CD8-positive, alpha-beta memory T cell (primary cell): Measurements from ENCODE around the gene STK25. TPM values are rescaled to one million over a fixed set of nuclear protein-coding genes. Genes with fewer than 3 reads are reported as not detected.
"Not testable (repeated sequence)": the region's sequence is repeated elsewhere in the genome, so short reads cannot be mapped to it uniquely, and the experiment has no call there.

Experiments used
- CTCF ChIA-PET: fragments of 350-600 bp; sonication (Branson Sonifier 250); formaldehyde crosslinking; loops from one replicate; lab custom pipeline; 2021; ENCODE audit warnings: antibody characterized with exemption; lab: Charles Lee
- POLR2A ChIA-PET: fragments of 350-600 bp; sonication (Branson Sonifier 250); formaldehyde crosslinking; loops from one replicate; lab custom pipeline; 2021; ENCODE audit warnings: antibody characterized with exemption; lab: Charles Lee
- DNase-seq, 5 donors: peaks; one replicate each; pipeline versions ENCODE4 v3.0.0 to v3.0.0-alpha.2; 2020 to 2022; ENCODE audit warnings: mixed read lengths in 1 of 5
- H3K27ac ChIP-seq: one replicate; pipeline ENCODE4 v1.7.0; 2013; ENCODE audit warnings: low read depth, mild to moderate bottlenecking, low read length, moderate library complexity
- H3K27me3 ChIP-seq: 2 replicates; pipeline ENCODE4 v1.7.0; 2013; ENCODE audit warnings: low read length, mild to moderate bottlenecking; ENCODE audit not compliant: insufficient read depth, poor library complexity, severe bottlenecking
- H3K36me3 ChIP-seq: 2 replicates; pipeline ENCODE4 v1.7.0; 2013; ENCODE audit warnings: mild to moderate bottlenecking, low read length, moderate library complexity; ENCODE audit not compliant: insufficient read depth
- H3K4me1 ChIP-seq: 2 replicates; pipeline ENCODE4 v1.7.0; 2013; ENCODE audit warnings: mild to moderate bottlenecking, low read length, moderate library complexity; ENCODE audit not compliant: insufficient read depth
- H3K4me3 ChIP-seq: 2 replicates; pipeline ENCODE4 v1.7.0; 2013; ENCODE audit warnings: mild to moderate bottlenecking, low read length
- H3K9me3 ChIP-seq: 2 replicates; pipeline ENCODE4 v1.7.0; 2013; ENCODE audit warnings: mild to moderate bottlenecking, low read length
- H3K27ac Mint-ChIP-seq, 8 donors: one replicate each; pipeline ENCODE4 v1.8.0; 2020 to 2021; ENCODE audit warnings: mixed read lengths in 8 of 8, mild to moderate bottlenecking in 6 of 8, inconsistent platforms in 3 of 8, moderate library complexity in 3 of 8
- H3K27me3 Mint-ChIP-seq, 2 donors: one replicate each; pipeline ENCODE4 v1.8.0; 2020 to 2021; ENCODE audit warnings: mixed read lengths in 2 of 2, mild to moderate bottlenecking in 1 of 2, moderate library complexity in 1 of 2
- H3K36me3 Mint-ChIP-seq, 3 donors: one replicate each; pipeline ENCODE4 v1.8.0; 2020 to 2021; ENCODE audit warnings: mixed read lengths in 3 of 3, inconsistent platforms in 1 of 3, mild to moderate bottlenecking in 1 of 3
- H3K4me1 Mint-ChIP-seq, 3 donors: one replicate each; pipeline ENCODE4 v1.8.0; 2020 to 2021; ENCODE audit warnings: mixed read lengths in 3 of 3, inconsistent platforms in 1 of 3, mild to moderate bottlenecking in 1 of 3
- H3K4me3 Mint-ChIP-seq, 7 donors: one replicate each; pipeline ENCODE4 v1.8.0; 2020 to 2021; ENCODE audit warnings: mixed read lengths in 7 of 7, mild to moderate bottlenecking in 6 of 7, moderate library complexity in 4 of 7, inconsistent platforms in 2 of 7
- H3K9me3 Mint-ChIP-seq, 5 donors: one replicate each; pipeline ENCODE4 v1.8.0; 2020 to 2022; ENCODE audit warnings: mixed read lengths in 5 of 5, mild to moderate bottlenecking in 3 of 5, moderate library complexity in 2 of 5, inconsistent platforms in 1 of 5
- polyA plus RNA-seq: library from polyadenylated mRNA; unstranded; fragments of 300-500 nt; fragmentation: Illumina TruSeq; gene quantifications from one replicate; pipeline ENCODE4 v1.2.3, GENCODE V29; 2021
- total RNA-seq, 2 experiments: library from RNA; stranded (reverse); gene quantifications; one replicate each; pipeline ENCODE4 v1.2.3, GENCODE V29; 2021

STK25 gene
- total and polyA plus RNA-seq, 3 experiments from 2014 or later = 86.3 to 96.2 (median 95.0) TPM

GRCh38 chr2:241454837-241455485 lies 53.4 kb downstream of the STK25 start:
- Histone ChIP-seq H3K9me3 (no peaks in the 10 kb centered on the region), H3K27me3 (no peaks in the 10 kb centered on the region), H3K27ac (no peak overlapping the region), H3K36me3 (no peaks in the 10 kb centered on the region), H3K4me3 (no peak overlapping the region), H3K4me1 (no peaks in the 10 kb centered on the region)
- H3K4me3 Mint-ChIP-seq = no peak overlapping the region
- no peaks in the 10 kb centered on the region for H3K36me3 Mint-ChIP-seq
- no peaks in the 10 kb centered on the region for H3K9me3 Mint-ChIP-seq
- no peaks in the 10 kb centered on the region for H3K4me1 Mint-ChIP-seq
- no peak overlapping the region for H3K27ac Mint-ChIP-seq
- DNase-seq = no peak
- ChIA-PET POLR2A (no interaction called here), CTCF (no interaction called here)
- H3K27me3 Mint-ChIP-seq = peaks cover 6 to 9% of the 10 kb centered on the region in 2 donors

GRCh38 chr2:241453919-241454318 lies 54.5 kb downstream of the STK25 start:
- H3K9me3 Mint-ChIP-seq, H3K4me1 Mint-ChIP-seq, CTCF ChIA-PET, H3K4me3 Mint-ChIP-seq, H3K27ac Mint-ChIP-seq, H3K4me1 ChIP-seq, H3K36me3 ChIP-seq, H3K4me3 ChIP-seq, POLR2A ChIA-PET, H3K27me3 ChIP-seq, DNase-seq, H3K27ac ChIP-seq, H3K27me3 Mint-ChIP-seq, H3K9me3 ChIP-seq, H3K36me3 Mint-ChIP-seq: not testable (repeated sequence)

GRCh38 chr2:241451840-241452506 lies 56.4 kb downstream of the STK25 start:
- Histone ChIP-seq H3K9me3 (no peaks in the 10 kb centered on the region), H3K27me3 (peaks cover 11% of the 10 kb centered on the region), H3K36me3 (no peaks in the 10 kb centered on the region), H3K4me1 (no peaks in the 10 kb centered on the region), H3K4me3 (no peak overlapping the region), H3K27ac (no peak overlapping the region)
- H3K27me3 Mint-ChIP-seq = peaks cover 14 to 22% of the 10 kb centered on the region in 2 donors
- ChIA-PET CTCF (no interaction called here), POLR2A (no interaction called here)
- H3K4me3 Mint-ChIP-seq = no peak overlapping the region
- H3K27ac Mint-ChIP-seq = no peak overlapping the region
- no peaks in the 10 kb centered on the region for H3K4me1 Mint-ChIP-seq
- no peaks in the 10 kb centered on the region for H3K9me3 Mint-ChIP-seq
- DNase-seq = no peak
- H3K36me3 Mint-ChIP-seq = peaks cover 0 to 3% (median 0%) of the 10 kb centered on the region in 3 donors

- peaks cover 19% of the 10 kb centered on the region for H3K27me3 ChIP-seq
- H3K4me3 ChIP-seq, H3K4me1 Mint-ChIP-seq, CTCF ChIA-PET, H3K4me3 Mint-ChIP-seq, H3K27ac ChIP-seq, H3K9me3 ChIP-seq, DNase-seq, H3K27ac Mint-ChIP-seq, H3K36me3 ChIP-seq, H3K36me3 Mint-ChIP-seq, H3K4me1 ChIP-seq, H3K9me3 Mint-ChIP-seq: not testable (repeated sequence)
- H3K27me3 Mint-ChIP-seq = peaks cover 20 to 34% of the 10 kb centered on the region in 2 donors
- POLR2A ChIA-PET = interaction anchor here (0.7 kb wide), 1 partner anchor 178 kb away, joined by 3 read pairs; no protein-coding TSS in a partner anchor
Observed at GRCh38 chr2:241450092-241450491, 58.3 kb downstream of the STK25 start.

GRCh38 chr2:241445426-241445825 lies 63.0 kb downstream of the STK25 start:
- Mint-ChIP-seq H3K9me3 (peaks cover 0 to 2% (median 0%) of the 10 kb centered on the region in 5 donors), H3K27ac (no peak overlapping the region), H3K36me3 (peaks cover 3 to 13% (median 6%) of the 10 kb centered on the region in 3 donors), H3K4me1 (peaks cover 15 to 25% (median 18%) of the 10 kb centered on the region in 3 donors), H3K4me3 (no peak overlapping the region), H3K27me3 (peaks cover 32 to 63% of the 10 kb centered on the region in 2 donors)
- CTCF ChIA-PET = no interaction called here
- POLR2A ChIA-PET = no interaction called here
- H3K27ac ChIP-seq = no peak overlapping the region
- H3K9me3 ChIP-seq = no peaks in the 10 kb centered on the region
- no peak overlapping the region for H3K4me3 ChIP-seq
- H3K36me3 ChIP-seq = no peaks in the 10 kb centered on the region
- DNase-seq = no peak
- H3K27me3 ChIP-seq = peaks cover 22% of the 10 kb centered on the region
- H3K4me1 ChIP-seq = peaks cover 21% of the 10 kb centered on the region

- Histone ChIP-seq H3K4me1 (peaks cover 21% of the 10 kb centered on the region), H3K36me3 (no peaks in the 10 kb centered on the region), H3K9me3 (no peaks in the 10 kb centered on the region), H3K4me3 (no peak overlapping the region), H3K27ac (no peak overlapping the region), H3K27me3 (peaks cover 26% of the 10 kb centered on the region)
- Mint-ChIP-seq H3K36me3 (peaks cover 3 to 16% (median 9%) of the 10 kb centered on the region in 3 donors), H3K9me3 (peaks cover 0 to 2% (median 0%) of the 10 kb centered on the region in 5 donors), H3K4me3 (peak overlapping the region in 6 of 7 donors; percentile 5 to 55 (median 36)), H3K27me3 (peaks cover 32 to 61% of the 10 kb centered on the region in 2 donors), H3K27ac (peak overlapping the region in 7 of 8 donors; percentile 10 to 79 (median 40)), H3K4me1 (peaks cover 15 to 25% (median 18%) of the 10 kb centered on the region in 3 donors)
- peak; percentile 69 to 96 (median 89) for DNase-seq
- ChIA-PET CTCF (interaction anchor here (1.0 kb wide), 1 partner anchor 9 kb away, joined by 3 read pairs; no protein-coding TSS in a partner anchor), POLR2A (interaction anchor here (0.6 kb wide), 1 partner anchor 348 kb away, joined by 3 read pairs; no protein-coding TSS in a partner anchor)
Observed at GRCh38 chr2:241443486-241444223, 64.7 kb downstream of the STK25 start.
